Stimulated activated CD4-positive, alpha-beta T cell treated with anti-CD3 and anti-CD28 coated beads, Interleukin-4, amount 100 ng/mL, for 1 hour (primary cell): ENCODE data around the gene TMEM154.

Experiments used
- DNase-seq: peaks from one replicate; pipeline ENCODE4 v3.0.0-alpha.2; 2020

Gene TMEM154, protein sequence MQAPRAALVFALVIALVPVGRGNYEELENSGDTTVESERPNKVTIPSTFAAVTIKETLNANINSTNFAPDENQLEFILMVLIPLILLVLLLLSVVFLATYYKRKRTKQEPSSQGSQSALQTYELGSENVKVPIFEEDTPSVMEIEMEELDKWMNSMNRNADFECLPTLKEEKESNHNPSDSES

DNA sequence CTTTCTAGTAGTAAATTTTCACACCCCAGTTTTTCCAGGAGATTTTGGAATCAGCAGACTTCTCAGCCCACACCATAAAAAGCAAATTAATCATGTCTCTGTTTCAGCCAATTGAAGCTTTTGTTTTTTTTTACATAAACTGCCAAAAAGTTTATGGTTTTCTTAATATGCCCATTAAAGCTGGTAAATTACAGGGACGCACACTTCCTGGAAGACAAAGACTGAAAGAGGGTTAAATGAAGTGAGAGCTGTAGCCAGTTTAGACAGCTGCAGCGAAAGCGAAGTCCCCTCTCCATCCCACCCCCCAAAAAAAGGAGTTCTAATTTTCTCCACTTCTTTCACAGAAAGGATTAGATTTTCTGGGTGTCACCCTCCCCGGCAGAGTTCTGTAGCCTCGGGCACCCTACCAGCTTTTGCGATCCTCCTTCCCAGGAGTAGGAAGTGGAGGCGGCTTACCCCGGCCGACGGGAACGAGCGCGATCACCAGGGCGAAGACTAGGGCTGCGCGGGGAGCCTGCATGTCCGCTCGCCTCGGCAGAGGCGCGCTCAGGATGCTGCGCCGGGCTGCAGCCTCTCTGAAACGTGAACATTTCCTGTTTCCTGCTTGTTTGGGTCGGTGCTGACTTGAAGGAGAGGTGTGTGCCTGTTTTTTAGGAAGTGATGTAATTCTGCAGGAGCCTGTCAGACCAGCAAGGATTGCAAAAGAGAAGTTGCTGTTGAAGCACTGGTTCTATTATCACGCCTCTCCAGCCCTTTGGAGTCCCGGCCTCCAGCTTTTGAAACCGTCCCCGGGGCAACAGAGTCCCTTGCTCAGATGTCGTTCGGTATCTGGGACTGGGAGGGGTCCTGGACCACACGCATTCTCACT lies at the start of gene TMEM154:
TMEM154 (minus strand) TSS at position 584 of the 868 bp plus-strand sequence; CDS start at position 520, 64 bp downstream.
- peak; percentile 58 for DNase-seq

DNA sequence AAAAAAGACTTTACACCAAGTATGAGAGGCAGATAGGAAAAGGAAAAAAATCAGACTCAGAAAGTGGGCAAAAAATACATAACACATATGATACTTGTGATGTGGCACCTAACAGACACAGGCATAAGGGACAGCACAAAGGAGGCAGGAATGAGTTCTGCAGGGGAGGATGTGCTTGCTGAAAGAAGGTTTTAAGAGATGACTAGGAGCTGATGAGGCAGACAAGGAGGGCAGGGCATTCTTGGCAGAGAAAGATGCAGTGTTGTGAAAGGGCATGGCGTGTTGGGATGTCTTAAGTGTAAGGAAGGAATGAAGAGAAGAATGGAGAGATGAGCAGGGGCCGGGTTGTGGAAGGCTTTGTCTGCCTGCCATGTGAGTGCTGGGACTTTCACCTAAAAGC lies 49.7 kb upstream of the TMEM154 start:
- DNase-seq: no peak

DNA sequence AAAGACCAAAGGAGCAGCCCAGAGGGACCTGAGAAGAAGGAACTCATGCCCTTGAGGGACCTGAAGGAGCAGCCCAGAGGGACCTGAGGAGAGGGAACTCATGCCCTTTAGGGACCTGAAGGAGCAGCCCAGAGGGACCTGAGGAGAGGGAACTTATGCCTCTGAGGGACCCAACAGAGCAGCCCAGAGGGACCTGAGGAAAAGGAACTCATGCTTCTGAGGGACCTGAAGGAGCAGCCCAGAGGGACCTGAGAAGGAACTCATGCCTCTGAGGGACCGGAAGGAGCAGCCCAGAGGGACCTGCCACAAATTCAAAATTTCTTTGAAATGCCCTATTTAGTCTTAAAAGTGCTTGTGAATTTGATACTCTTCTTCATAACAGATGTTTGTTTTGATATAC lies 48.5 kb upstream of the TMEM154 start:
- no peak for DNase-seq

DNA sequence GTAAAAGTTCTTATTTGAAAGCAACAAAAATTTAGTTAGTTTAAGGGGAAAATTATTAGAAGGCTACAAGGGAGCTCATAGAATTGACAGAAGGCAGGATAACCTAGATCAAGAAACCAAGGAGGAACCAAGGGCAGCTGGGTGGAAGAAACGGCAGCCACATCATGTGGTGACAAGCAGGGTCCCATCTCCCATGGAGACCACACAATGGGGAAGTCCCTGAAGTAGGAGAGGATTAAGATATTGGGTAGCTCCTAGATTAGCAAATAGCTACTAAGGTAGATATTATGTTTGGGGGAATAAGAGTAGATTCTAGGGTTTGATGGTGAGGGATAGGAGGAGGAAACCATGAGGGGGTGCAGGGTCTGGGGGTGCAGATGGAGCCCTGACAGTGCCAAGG lies 48.0 kb upstream of the TMEM154 start:
- DNase-seq: no peak

DNA sequence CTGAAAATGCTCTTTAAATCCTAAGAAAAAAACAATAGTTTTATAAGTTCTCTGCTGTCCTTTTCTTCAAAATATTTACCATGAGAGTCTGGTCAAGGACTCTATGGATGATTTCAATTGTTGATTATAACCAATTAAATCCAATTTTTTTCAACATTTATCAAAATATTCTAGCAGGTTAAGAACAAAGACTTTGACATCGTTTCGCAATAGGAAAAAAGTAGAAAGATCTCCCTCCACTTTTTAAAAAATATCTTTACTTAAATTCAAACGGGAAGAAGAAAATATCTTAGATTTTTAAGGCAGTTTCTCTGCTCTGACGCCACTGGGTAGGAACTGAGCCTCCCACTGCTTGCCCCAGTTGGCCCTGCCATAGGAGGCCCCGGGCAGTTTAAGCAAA lies 44.7 kb upstream of the TMEM154 start:
- no peak for DNase-seq

DNA sequence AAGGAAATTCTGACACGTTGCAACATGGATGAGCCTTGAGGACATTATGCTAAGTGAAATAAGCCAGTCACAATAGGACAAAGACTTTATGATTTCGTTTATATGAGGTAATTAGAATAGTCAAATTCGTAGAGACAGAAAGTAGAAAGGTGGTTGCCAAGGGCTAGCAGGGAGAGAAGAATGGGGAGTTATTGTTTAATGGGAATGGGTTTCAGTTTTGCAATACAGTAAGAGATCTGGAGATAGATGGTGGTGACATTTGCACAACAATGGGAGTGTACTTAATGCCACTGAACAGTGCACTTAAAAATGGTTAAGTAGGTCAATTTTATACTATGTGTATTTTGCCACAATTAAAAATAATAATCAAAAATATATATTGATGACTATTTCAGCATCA lies 43.4 kb upstream of the TMEM154 start:
- no peak for DNase-seq

DNA sequence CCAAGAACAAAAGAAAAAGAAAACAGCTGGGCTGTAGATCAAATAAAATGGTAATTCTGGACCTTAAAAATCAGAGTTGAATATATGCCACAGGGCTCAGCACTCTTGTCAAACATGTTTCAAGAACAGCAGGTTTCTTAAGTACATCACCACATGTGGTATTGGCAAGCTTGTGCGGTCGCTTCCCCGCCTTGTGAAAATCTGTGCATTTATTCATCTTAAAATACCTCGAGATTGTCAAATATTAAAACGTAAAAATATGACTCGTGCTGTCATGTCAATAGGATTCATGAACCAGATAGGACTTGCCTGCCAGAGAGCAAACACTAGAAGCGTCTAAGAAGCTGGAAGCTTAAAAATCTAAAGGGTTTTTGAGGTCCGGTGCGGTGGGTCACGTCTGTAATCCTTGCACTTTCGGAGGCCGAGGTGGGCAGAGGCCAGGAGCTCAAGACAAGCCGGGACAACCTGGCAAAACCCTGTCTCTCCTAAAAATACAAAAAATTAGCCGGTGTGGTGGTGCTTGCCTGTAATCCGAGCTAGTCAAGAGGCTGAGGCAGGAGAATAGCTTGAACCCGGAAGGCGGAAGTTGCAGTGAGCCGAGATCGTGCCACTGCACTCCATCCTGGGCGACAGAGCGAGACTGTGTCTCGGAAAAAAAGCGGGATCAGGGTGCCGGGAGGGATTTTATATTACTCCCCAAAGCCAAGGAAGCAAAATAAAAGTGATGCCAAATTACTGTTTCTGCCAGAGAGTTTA lies 40.2 kb upstream of the TMEM154 start:
- no peak for DNase-seq

DNA sequence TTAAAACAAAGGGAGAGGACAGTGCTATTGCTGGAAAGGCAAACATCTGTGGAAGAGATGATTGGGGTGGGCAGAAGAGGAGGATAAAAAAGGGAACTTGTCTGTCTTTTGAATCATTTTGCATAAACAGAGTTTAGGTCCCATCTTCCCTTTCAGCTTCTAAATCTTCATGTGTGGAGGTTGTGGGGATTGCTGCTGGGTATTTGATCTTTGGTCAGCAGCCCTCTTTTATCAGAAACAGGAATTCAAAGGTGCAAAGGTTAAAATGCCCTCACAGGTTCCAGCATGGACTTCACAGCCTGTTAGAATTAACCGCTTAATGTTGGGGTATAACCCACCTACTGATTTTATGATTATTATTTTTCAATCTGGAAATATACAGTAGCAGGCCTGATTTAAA lies 39.5 kb upstream of the TMEM154 start:
- no peak for DNase-seq

DNA sequence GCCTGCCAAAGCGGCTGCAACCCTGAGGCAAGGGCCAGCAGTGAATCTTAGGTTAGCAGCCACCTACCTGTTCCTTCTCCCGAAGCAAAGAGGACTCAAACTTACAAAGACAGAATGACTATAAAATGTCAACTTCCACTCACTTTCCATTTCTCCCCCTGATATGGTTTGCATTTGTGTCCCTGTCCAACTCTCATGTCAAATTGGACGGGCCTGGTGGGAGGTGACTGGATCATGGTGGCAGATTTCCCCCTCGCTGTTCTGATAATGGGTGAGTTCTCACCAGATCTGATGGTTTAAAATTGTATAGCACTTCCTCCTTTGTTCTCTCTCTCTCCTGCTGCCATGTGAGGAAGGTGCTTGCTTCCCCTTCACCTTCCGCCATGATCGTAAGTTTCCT lies 35.3 kb upstream of the TMEM154 start:
- DNase-seq: no peak

DNA sequence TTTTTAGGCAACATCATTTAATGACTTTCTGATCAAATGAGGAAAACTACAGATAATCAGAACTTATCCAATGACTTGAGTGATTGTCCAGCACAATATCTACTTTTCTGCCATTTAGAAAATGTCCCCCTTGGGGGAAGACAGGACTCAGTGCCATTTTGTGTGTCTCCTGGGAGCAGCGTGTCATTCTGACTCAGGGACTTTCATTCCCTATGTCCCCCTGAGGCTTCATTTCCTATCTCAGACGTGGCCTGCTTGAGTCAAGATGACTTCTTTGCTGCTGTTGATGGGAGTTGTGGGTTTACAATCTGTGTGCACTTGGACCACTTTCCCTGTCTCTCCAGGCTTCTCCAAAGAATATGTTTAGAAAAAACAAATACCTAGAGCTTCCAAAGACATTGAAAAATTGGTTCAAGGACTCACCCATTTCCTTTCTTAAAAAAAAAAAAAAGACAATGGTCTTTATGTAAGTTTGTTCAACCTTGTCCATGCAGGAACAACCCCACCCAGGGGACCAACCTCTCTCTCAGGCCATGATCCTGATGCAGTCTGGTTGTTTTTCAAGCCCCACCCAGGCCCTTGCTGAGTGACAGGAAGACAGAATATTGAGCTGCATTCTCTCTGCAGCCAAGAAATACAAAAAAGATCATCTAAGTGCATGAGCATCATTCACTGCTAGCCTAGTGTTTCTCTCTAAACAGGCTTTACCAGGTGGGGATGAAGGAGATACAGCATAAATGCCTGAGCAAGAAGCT lies 34.3 kb upstream of the TMEM154 start:
- DNase-seq: no peak

DNA sequence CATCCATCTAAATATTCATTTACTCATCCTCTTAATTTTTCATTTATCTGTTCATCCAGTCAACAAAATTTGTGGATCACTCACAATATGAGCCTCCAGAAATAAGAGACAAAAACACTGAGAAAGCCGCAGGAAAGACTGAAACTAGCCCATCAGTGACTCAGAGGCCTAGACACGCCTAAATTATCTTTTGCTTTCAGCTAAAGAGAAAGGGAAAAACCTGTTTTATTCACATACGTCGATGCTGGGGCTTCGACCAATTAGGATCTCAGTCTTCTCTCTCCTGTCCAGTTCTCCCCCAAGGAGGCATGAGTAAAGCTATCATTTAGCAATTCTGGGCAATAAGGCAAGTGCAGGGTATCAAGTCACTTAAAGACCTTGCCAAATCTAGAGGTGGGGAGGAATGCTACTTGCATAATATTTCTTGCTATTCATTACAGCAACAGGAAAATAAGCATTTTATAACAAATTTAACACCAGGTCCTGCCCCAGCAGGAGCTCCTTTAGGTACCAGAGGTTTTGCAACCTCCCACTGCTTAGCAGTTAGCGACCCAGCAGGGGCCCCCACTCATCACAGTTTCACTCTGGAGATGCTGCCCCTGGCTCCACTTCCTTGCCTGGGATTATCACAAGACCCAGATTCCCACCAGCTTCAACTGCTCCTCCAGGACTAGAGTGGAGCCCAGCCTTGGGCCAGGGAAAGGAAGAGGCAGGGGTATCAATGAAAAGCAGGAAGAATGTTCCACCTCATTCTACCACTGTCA lies 30.1 kb upstream of the TMEM154 start:
- DNase-seq: no peak

DNA sequence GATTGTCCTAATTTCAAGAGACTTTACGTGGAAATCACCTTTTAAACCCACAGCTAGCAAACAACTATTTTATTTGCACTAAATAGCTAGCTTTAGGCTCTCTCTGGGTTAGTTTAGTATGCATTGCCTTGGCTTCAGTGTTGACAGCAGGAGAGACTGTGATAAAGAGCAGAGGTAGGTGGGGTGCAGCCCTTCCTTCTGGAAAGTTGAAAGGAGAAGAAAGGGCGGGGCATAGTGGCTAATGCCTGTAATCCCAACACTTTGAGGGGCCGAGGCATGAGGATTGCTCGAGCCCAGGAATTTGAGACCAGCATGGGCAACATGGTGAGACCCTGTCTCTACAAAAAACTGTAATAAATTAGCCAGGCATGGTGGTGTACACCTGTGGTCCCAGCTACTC lies 29.0 kb upstream of the TMEM154 start:
- no peak for DNase-seq

DNA sequence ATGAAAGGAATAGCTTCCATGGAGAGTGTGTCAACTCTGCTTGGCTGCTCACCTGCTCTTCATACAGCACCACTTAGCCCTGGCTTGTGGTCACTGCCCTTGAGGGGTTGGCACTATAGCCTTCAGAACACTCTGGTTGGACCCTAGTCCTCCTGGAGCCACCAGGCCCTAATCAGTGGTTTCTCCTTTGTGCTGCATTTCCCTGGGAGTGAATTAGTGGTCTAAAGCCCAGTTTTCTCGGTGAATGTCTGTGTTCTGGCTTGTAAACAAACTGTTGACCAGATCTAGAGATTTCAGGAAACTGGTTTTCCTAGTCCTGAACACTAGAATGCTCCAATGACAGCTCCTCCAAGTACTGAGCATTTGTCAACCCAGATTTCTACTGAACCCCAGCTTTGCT lies 28.6 kb upstream of the TMEM154 start:
- DNase-seq: no peak

DNA sequence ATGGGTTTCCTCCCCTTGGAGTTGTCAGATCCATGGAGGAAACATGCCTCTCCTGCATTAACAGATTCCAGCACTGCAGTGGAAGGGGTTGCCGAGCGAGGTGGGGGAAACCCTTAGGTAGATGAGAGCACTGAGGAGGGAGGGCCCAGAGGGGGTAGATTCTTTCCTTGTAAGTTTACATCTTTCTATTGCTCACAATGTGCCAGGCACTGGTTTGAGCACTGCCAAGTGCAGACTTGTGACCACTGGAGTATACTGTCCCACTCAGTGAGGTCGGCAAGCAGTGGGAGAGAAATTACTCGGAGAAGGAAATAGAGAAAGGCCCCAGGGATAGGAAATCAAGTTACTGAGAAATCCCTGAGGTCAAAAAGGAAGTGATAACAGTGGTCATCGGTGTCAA lies 27.8 kb upstream of the TMEM154 start:
- no peak for DNase-seq

DNA sequence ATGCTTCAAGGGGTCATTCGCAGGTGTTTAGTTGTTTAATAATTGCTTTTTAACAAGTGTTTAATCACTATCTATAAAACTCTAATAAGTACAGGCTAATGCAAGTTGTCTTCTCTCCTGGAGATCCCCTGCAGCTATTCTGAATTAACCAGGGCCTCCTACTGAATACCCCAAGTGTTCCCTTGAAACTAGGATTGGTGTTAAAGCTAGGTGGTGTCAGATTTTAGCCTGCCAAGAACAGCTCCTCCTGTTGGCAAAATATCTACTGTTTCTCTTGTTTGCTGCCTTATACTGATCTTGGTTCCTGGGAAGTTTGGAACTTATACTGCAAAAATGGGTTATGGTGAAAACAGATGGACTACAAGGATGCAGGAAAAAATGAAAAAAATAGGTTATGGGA lies 26.1 kb upstream of the TMEM154 start:
- DNase-seq: no peak

DNA sequence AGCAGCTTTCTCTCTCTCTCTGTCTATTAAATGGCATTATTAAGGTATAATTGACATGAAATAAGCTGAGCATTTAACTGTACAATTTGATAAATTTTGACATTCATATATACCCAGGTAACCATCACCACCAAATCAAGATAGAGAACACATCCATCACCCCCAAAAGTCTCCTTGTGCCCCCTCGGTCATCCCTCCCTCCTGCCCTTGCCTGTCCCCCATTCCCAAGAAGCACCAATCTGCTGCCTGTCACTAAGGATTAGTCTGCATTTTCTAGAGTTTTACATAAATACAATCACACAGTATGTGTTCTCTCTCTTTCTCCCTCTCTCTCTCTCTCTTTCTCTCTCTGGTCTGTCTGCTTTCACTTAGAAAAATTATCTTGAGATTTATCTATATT lies 25.0 kb upstream of the TMEM154 start:
- DNase-seq: no peak

DNA sequence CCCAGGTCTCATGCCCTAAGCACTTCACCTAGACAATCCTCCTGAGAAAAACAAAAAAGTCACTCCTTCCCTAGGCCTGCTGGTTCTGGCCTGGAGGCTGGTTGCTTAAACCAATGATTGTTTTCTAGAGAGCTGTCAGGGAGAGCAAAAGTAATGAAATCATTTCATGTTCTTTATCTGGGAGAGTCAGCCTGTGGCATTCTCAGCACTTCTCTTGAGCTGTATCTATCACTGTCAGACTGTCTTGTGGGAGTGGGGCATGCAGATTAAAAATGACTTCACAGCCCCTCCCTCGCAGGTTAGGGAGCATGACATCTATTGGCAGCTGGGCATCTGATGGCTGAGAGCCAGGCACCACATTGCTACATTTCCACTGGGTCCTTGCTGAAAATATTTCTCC lies 20.4 kb upstream of the TMEM154 start:
- no peak for DNase-seq

DNA sequence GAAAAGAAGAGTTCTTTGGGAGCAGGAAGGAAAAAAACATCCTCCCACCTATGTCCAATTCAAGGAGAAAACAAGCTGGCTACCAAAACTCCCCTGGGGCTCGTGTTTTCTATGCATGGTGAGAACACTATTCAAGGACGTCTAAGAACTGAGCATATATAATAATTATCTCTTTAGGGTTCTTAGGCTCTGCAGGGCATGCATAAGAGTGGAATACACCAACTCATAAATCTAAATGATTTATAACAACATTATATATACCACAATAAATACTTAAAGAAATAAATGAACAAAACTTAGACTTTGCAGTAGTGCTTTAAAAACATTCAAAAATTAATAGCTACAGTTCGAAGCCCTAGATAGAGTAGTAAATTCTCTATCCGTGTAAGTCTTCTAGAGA lies 19.5 kb upstream of the TMEM154 start:
- no peak for DNase-seq

DNA sequence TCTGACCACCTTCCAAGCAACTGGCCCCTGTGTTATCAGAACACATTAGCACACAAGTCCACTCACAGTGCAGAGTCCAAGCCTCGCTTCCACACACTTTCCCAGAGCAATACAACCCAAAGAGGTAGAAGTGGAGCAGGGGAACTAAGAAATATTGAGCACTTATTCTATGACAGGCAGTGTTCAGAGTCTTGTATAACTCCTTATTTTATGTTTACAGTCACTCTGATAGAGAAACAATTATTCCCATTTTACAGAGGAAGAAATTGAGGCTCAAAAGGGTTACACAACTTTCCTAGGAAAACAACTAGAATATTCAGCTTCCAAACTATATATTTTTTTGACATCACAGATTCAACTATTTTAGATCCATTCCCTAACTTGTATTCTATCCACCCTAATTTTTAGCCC lies 18.3 kb upstream of the TMEM154 start:
- no peak for DNase-seq

DNA sequence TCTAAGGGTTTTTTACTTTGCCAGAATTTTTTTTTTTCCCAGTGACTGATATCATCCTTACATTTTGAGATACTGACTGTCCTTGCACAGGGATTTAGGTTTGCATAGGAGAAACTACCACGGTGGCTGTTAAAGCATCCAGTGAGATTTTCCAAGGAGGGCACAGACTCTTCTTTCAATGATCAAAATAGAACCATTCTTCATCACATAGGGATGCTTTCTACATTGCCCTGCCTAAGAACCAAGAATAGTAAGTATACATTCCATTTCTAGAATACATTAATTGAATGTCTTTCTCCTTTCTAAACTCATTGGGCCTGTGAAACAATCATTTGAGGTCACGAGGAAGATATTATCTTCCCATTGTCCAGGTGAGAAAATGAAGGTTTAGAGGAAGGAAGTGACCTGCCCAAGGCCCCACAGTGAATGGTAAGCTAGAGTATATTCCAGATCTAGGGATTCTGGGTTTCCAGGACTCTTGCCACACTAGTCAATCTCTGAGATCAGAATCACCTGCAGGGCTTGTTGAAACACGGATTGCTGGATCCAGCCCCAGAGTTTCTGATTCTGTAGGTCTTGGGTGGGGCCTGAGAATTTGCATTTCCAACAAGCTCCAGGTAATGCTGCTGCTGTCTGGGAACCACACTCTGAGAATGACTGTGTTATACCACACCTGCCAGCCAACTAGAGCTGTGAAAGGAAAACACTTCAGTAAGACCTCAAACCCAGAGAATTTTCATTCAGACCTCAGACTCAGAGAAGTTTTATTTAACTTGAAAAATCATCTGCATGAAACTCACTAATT lies 17.7 kb upstream of the TMEM154 start:
- no peak for DNase-seq

DNA sequence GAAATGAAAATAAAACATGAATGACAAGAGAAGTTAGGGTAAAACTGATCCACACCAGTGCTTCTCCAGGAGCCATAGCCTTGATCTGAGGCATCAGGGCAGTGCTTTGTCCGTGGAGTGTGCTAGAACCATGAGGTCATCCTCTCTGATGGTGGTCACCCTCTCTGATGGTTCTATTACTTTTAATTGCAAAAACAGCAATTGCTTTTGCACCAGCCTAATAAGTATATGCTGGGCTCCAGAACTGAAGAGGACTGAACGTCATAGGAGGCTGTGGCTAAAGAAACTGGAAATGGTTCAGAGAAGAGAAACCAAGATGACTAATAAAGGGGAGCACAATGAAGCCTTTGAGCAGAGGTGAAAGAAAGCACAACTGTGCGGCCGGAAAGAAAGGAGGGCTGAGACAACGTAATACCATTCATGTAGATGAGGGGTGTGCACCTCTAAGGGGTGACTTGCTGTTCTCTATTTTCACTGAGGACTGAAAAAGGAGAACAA lies 17.0 kb upstream of the TMEM154 start:
- DNase-seq: peak; percentile 35
